ENCODE data around the gene GOLT1A.

Gene GOLT1A

DNA sequence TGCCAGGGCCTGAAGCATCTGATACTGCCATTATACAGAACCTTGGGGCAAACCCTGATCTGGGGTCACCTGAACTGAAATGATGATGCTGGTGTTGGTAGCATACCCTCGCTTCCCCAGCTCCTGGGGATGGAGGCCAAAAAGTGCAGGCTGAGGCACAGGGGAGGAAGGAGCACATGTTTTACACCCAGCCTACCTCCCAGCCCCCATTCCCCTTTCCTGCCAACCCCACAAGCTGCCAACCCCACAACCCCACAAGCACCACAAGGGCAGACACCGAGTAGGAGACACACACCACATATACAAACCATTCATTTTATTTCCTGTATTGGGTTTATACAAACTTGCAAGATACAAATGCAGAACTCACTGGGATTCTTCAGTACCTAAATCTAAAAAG, 4.8 kb upstream of the GOLT1A start:
- DNase-seq (ENCODE audit: low read depth in 1 of 2, low spot score in 1 of 2), result no peak
- in situ Hi-C loops (cut with HindIII; ENCODE audit: low pct_unique_long_range_greater_than_20kb, low sequenced_read_pairs), result no loop called here
- no peak for TF ChIP-seq JUND (IDR thresholded peaks at IDR 0.05; ENCODE audit: low read depth)

DNA sequence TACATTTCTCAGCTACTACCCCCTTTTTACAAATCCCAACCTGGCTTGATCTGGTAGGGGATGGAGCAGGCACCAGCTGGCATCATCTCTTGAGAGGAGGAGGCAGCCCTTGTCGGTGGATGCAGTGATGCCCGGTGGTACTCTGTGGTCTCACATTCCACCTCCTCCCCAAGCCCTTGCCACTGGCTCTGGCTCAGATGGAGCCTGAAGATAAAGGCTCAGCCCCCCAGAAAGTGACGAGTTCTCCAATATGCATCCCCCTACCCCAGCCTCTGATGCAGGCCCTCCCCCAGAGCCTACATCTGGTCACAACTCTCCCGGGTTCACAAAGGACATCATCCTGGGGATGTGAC, 3.8 kb upstream of the GOLT1A start:
- no peak for TF ChIP-seq JUND (IDR thresholded peaks at IDR 0.05; ENCODE audit: low read depth)
- in situ Hi-C loops (cut with HindIII; ENCODE audit: low pct_unique_long_range_greater_than_20kb, low sequenced_read_pairs), result no loop called here
- DNase-seq (ENCODE audit: low read depth in 1 of 2, low spot score in 1 of 2), result no peak

DNA sequence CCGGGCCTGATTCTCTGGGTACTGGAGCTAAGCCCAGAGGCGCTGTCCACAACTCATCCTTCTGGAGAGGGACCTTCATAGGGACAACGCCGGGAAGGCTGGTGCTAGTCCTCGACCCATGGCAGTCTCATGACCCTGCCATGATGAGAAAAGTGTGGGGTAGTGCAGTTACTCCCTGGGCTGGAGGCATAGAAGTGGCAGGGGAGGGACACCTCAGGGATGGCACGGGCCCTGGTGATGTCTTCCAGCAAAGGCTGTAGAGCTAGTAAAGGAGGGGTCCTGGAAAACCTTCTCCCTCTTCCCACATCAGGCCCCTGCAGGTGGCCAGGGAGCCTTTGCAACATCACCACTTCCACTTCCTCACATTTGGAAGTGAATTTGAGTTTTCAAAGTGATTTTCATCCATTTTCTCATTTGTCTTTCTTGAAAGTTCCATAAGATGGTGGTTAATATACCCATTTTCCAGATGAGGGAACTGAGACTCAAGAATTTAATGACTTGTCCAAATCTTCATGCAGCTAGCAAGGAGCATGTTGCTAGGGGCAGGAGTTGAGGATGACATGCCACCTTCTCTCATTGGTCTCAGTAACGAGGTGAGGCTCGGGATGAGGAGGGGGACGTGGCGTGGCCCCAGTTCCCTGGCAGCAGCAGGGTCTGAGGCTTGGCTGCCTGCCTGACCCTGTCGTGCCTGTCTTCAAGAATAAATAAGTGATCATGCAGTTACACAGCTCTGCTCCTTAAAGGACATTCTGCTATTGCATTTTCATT, 3.3 kb upstream of the GOLT1A start:
- no peak for DNase-seq (ENCODE audit: low read depth in 1 of 2, low spot score in 1 of 2)
- TF ChIP-seq JUND (IDR thresholded peaks at IDR 0.05; ENCODE audit: low read depth), result no peak
- in situ Hi-C loops (cut with HindIII; ENCODE audit: low pct_unique_long_range_greater_than_20kb, low sequenced_read_pairs), result no loop called here

DNA sequence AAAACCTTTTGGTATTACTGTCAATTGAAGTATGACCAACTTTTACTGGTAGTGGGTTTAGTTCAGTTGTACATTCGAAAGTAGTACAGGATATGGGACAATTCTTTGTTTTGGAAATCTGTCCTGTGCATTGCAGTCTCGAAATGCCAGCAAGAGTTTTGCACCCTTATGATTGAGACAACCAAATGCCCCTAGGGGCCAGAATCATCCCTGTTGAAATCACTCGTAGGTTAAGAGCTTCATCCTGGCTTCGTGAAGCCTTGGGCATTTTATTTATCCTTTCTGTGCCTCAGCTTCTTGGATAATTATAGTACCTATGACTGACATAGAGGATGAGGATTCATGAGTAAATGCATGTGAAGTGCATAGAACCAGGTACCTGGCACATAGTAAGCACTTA, 2.4 kb upstream of the GOLT1A start:
- TF ChIP-seq JUND (IDR thresholded peaks at IDR 0.05; ENCODE audit: low read depth), result no peak
- DNase-seq (ENCODE audit: low read depth in 1 of 2, low spot score in 1 of 2), result no peak
- in situ Hi-C loops (cut with HindIII; ENCODE audit: low pct_unique_long_range_greater_than_20kb, low sequenced_read_pairs), result no loop called here

DNA sequence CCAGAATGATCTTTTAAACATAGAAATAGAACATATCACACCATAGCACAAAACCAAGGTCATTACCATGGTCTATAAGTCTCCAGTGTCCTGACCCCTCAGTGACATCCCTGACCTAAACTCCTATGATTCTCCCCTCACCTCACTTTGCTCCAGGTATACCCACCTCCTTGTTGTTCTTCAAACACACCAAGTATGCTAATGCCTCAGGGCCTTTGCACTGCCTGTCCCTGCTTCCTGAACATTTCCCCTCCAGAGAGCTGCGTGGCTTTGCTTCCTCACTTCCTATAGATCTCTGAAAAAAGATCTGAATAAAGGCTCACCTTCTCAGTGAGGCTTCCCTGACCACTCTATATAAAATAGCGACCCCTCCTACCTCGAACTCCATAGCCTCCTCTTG, 1.1 kb downstream of the GOLT1A start:
- in situ Hi-C loops (cut with HindIII; ENCODE audit: low pct_unique_long_range_greater_than_20kb, low sequenced_read_pairs), result no loop called here
- TF ChIP-seq JUND (IDR thresholded peaks at IDR 0.05; ENCODE audit: low read depth), result no peak
- DNase-seq (ENCODE audit: low read depth in 1 of 2, low spot score in 1 of 2), result no peak

DNA sequence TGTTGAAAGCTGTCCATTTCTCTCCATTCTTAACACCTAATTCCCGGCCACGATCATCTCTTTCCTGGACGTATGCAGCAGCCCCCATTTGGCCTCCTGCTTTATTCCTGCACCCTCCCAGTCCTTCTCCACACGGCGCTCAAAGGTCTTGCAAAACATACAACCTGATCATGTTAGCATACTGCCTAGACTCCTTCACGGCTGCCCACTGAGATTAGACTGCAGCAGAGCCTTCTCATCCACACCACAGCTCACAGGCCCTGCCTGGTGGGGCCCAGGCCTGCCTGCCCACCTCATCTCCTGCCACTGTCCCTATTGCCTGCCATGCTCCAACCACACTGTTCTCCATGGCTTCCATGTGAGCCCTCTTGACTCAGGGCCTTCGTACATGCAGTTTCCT, 2.7 kb downstream of the GOLT1A start:
- in situ Hi-C loops (cut with HindIII; ENCODE audit: low pct_unique_long_range_greater_than_20kb, low sequenced_read_pairs), result no loop called here
- DNase-seq (ENCODE audit: low read depth in 1 of 2, low spot score in 1 of 2), result no peak
- no peak for TF ChIP-seq JUND (IDR thresholded peaks at IDR 0.05; ENCODE audit: low read depth)

DNA sequence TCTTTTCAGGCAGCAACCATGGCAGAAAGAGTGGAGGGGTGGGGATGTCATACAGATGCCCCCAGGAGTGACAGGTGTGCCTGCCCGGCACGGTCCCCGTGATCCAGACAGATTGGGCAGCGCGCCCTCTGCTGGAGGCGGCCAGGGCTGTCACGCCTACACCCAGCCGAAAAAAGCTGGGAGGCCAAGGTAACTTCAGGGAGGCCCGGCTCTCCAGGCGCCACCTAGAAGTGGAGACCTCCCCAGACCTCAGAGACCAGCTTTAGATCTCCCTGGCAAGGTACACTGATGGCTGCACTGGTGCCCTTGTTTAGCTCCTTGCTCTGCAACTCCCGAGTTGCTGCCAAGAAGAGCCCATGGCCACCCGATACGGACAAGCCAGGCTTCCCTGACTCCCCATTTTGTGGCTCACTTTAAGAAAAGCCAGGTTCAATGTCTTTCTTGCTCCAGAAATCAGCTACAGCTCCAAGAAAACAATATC, 6.6 kb downstream of the GOLT1A start:
- DNase-seq (ENCODE audit: low read depth in 1 of 2, low spot score in 1 of 2), result peak; percentile 73 to 74
- in situ Hi-C loops (cut with HindIII; ENCODE audit: low pct_unique_long_range_greater_than_20kb, low sequenced_read_pairs), result no loop called here
- no peak for TF ChIP-seq JUND (IDR thresholded peaks at IDR 0.05; ENCODE audit: low read depth)

DNA sequence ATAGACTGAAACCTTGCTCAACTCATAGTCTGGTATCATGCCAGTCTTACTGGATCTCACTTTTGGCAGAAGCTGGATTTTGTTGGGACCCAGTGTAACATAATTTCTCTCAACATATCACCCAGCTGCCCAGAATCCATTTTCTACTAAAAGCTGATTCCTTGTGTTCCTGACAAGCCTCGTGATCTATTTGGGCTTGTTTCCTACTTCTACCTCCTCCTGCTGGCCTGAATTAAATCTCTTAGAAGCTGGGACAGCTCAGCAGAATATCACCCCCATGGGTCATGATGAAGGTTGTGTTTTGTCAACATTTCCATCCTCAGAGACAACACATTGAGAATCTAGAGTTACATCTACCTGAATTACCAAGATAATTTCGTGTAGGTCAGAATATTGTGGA, 7.7 kb downstream of the GOLT1A start:
- peak in 1 of 2 experiments; percentile 38 for DNase-seq (ENCODE audit: low read depth in 1 of 2, low spot score in 1 of 2)
- in situ Hi-C loops (cut with HindIII; ENCODE audit: low pct_unique_long_range_greater_than_20kb, low sequenced_read_pairs), result no loop called here
- no peak for TF ChIP-seq JUND (IDR thresholded peaks at IDR 0.05; ENCODE audit: low read depth)

DNA sequence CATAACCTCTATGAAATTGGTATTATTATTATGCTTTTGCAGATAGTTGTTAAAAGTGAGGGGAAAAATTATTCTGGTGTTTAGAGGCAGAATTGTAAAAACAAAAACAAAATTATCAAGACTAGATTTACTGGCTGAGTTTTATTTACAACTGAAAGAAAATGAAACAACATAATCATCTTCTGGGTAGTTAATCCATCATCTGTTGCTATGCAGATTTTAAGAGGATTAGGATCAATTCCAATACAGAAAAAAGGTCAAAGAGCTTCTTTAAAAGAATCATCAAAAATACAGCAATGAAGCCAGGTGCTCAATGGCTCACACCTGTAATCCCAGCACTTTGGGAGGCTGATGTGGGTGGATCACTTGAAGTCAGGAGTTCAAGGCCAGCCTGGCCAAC, 8.3 kb downstream of the GOLT1A start:
- in situ Hi-C loops (cut with HindIII; ENCODE audit: low pct_unique_long_range_greater_than_20kb, low sequenced_read_pairs), result no loop called here
- no peak for DNase-seq (ENCODE audit: low read depth in 1 of 2, low spot score in 1 of 2)
- TF ChIP-seq JUND (IDR thresholded peaks at IDR 0.05; ENCODE audit: low read depth), result no peak

DNA sequence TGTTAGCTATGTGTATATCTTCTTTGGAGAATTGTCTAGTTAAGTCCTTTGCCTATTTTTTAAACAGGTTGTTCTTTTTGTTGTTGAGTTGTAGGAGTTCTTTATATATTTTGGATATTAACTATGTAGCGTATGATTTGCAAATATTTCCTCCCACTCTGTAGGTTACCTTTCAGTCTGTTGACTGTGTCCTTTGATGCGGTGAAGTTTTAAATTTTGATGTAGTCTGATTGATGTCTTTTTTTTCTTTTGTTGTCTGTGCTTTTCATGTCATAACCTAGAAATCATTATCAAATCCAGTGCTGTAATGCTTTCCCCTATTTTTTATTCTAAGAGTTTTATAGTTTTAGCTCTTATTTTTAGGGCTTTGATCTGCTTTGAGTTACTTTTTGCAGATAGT, 8.8 kb downstream of the GOLT1A start:
- in situ Hi-C loops (cut with HindIII; ENCODE audit: low pct_unique_long_range_greater_than_20kb, low sequenced_read_pairs), result no loop called here
- TF ChIP-seq JUND (IDR thresholded peaks at IDR 0.05; ENCODE audit: low read depth), result no peak
- DNase-seq (ENCODE audit: low read depth in 1 of 2, low spot score in 1 of 2), result no peak

DNA sequence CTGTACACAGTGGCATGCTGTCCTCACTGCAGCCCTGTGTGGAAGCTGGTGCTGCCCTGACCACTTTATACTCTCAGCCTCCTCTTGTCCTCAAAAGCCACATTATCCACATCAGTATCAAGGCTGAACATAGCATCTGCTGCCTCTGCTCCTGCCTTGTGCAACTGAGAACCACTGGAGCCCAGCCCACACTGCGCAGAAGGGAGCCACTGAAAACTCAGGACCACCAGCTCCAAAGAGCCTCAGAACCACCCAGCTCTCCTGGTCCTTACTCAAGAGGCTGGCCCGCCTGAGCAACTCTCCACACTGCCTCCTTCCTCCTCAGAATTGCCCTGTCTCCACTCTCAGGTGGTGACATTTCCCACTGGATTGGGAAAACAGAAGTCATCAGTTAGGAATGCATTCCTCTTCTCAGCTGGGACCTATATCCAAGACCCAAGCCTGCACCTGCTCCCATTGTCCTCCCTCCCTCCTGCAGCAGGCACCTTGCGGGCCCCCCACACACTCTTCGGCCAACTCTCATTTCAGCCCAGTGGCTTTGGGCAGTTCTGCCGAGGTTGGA, 10.5 kb downstream of the GOLT1A start:
- no peak for TF ChIP-seq JUND (IDR thresholded peaks at IDR 0.05; ENCODE audit: low read depth)
- peak in 1 of 2 experiments; percentile 45 for DNase-seq (ENCODE audit: low read depth in 1 of 2, low spot score in 1 of 2)
- in situ Hi-C loops (cut with HindIII; ENCODE audit: low pct_unique_long_range_greater_than_20kb, low sequenced_read_pairs), result no loop called here

DNA sequence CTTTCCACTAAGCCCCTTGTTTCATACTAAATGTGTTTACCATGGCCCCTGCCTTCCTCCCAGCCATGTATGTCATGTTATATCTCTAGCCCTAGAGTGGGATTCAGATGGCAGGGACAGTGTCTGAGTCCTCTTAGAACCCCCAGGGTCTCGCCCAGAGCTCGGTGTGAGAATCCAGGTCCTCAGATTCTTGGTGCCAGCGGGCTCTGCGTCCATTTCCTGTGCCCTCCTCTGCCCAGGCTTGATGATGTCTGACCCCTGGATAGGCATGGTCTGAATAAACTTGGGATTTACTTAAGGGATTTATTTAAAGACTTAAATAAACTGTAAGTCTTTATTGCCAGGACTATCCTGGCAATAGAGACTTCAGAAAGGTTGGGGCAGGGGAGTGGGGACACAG, 11.3 kb downstream of the GOLT1A start:
- no peak for TF ChIP-seq JUND (IDR thresholded peaks at IDR 0.05; ENCODE audit: low read depth)
- in situ Hi-C loops (cut with HindIII; ENCODE audit: low pct_unique_long_range_greater_than_20kb, low sequenced_read_pairs), result no loop called here
- DNase-seq (ENCODE audit: low read depth in 1 of 2, low spot score in 1 of 2), result no peak

DNA sequence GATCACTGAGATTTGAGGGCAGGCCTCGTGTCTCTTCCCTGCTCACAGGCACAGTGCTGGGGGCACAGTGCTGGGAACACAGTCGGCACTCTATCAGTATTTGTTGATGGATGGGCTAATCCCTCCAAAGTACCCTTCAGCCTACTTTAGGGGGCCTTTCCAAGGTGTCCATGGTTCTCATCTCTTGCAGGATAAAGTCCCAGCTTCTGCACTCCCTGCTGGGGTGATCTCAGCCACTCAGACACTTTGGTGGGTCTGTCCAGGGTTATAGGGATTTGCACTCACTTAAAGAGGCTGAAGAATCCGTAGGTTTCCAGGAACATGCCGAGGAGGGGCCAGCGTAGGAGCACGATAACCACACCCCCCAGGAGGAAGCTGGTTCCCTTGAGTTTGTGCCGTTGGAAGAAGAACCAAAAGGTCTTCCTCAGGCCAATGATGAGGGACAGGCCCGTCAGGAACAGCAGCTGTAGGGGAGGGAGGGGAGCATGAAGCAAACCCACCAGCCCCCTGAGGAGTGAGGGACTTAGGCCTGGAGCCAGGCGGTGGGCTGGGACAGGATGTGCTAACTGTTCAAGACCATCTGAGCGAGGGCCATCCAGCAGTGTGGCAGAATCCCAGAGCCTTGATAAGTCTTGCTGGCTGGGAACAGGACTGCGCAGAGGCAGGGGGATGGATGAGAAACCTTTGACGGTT, 12.3 kb downstream of the GOLT1A start:
- no peak for TF ChIP-seq JUND (IDR thresholded peaks at IDR 0.05; ENCODE audit: low read depth)
- in situ Hi-C loops (cut with HindIII; ENCODE audit: low pct_unique_long_range_greater_than_20kb, low sequenced_read_pairs), result no loop called here
- no peak for DNase-seq (ENCODE audit: low read depth in 1 of 2, low spot score in 1 of 2)

All from T47D (cell line).